HG02678 (cell line): Measurements from ENCODE around the gene POTEG.
"Not testable (repeated sequence)": the region's sequence is repeated elsewhere in the genome, so short reads cannot be mapped to it uniquely, and the experiment has no call there.

Experiments
- ATAC-seq: cut with Tn5 transposase; IDR thresholded peaks from one replicate; pipeline ENCODE4 v1.9.1; 2021; ENCODE audit warnings: mild to moderate bottlenecking, moderate library complexity; ENCODE audit not compliant: unreplicated experiment

The POTEG gene

DNA sequence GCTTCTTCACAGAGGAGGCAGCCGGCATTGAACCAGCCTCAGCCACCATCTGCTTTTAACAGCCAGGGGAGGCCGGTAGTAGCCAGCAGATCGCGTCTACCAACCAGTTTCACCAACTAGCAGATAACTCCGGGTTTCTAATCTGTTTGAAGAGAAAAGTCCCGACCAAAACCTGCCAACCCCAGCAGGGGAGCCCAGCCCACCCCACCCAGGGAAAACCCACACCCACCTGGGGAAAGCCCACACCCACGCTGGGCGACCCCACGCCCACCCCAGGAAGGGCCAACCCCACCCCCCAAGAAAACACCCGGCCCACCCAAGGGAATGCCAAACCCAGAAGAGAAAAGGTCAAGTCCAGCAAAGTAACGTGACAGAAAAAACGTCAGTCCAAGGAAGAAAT is at the start of gene POTEG:
TSS of gene POTEG (minus strand) at position 101 of the 400 bp plus-strand sequence. CDS start at position 49, 52 bp downstream.
- ATAC-seq, result not testable (repeated sequence)

DNA sequence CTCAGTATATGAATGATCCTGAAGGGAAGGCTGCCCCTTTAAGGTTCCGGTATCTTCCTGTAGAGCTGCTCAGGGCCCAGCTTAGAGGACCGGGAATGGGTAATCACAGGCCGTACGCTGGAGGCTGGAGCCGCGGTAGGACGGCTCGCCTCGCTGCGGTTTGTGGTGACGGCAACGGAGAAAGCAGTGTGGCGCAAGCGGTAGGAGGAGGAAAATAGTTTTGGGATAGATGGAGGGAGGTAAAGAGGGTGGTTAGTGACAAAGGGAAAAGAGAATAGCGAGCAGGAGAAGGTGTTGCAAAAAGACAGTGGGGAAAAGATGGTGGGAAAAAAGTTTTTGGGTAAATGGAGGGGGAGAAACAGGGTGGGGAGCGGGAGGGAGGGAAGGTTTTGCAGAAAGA is 48.0 kb upstream of the POTEG start:
- ATAC-seq, result not testable (repeated sequence)

DNA sequence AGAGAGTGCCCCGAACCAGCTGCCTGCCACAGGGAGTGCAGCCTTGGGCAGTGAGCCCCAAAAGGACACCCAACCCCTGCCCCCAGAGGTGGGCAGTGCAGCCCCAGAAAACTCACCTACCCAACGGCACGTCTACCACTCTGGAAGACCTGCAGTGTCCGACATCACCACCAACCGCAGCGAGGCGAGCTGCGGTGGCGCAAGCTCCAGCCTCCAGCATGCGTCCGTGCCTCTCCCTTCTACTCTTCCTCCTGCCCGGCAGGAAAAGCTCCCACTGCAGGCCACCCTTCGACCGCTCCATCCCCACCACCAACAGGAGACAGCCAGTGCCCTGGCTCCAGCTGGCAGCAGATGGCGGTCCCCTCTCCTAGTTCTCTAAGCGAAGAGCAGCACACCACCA is 47.3 kb upstream of the POTEG start:
- ATAC-seq, result not testable (repeated sequence)

GRCh38 chr14:19480491-19480890 is 46.4 kb upstream of the POTEG start:
- not testable (repeated sequence) for ATAC-seq

DNA sequence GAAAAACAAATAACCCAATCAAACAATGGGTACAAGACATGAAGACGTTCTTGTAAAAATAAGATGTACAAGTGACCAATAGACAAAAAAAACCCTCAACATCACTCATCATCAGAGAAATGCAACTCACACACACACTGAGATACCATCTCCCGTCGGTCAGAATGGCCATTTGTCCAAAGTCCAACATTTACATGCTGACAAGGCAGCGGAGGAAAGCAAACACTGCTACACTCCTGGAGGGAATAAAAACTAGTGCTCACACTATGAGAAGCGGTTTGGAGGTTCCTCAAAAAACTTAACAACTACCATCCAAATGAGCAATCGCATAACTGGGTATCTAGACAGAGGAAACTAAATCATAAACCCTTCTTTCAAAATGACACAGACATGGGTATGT is 11.6 kb upstream of the POTEG start:
- not testable (repeated sequence) for ATAC-seq

GRCh38 chr14:19439826-19440225 is 5.7 kb upstream of the POTEG start:
- not testable (repeated sequence) for ATAC-seq

GRCh38 chr14:19439219-19439618 is 5.1 kb upstream of the POTEG start:
- not testable (repeated sequence) for ATAC-seq

DNA sequence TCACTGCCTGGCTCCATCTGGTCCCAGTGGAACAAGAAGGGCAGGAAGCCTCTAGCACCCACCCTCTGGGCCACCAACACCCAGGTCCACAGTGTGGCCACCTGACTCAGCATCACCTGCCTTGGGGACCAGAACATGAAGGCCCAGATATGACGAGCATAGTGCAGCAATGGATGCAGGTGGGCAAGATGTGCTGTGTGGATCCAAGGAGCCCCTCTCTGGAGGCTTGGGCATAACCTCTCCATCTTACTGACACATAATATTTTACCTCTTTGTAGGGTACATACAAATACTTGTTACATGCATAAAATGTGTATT is 2.9 kb upstream of the POTEG start:
- ATAC-seq, result not testable (repeated sequence)

- ATAC-seq, result not testable (repeated sequence)
Observed at GRCh38 chr14:19436311-19437125, 2.4 kb upstream of the POTEG start.

GRCh38 chr14:19435852-19436251 is 1.7 kb upstream of the POTEG start:
- not testable (repeated sequence) for ATAC-seq

DNA sequence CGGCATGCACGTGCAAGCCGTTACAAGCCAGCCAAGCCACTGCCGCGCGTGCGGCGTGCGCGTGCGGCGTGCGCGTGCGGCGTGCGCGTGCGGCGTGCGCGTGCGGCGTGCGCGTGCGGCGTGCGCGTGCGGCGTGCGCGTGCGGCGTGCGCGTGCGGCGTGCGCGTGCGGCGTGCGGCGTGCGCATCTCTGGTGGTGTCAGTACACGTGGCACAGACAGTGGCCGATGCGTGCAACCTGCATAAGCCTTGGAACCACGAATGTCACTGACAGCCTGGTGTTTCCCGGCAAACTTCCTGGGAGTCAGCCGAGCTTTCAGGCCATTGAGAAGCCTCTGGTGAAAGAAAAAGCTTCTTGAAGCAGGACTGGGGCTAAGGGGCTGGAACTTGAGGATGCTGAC is 750 bp upstream of the POTEG start:
- not testable (repeated sequence) for ATAC-seq

DNA sequence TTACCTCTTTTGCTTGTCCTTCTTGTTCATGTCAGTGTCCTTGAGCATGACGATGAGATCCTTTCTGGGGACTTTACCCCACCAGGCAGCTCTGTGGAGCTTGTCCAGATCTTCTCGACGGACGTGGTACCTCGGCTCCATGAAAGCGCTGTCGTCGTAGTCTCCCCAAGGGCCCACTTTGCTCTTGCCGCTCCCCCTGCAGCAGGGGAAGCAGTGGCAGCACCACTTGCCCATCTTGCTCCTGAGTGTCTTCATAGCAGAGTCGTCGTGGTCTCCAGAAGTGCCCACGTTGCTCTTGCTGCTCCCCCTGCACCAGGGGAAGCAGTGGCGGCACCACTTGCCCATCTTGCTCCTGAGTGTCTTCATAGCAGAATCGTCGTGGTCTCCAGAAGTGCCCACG is 376 bp downstream of the POTEG start:
- not testable (repeated sequence) for ATAC-seq

- ATAC-seq, result not testable (repeated sequence)
Observed at GRCh38 chr14:19408519-19408918, 25.6 kb downstream of the POTEG start.

DNA sequence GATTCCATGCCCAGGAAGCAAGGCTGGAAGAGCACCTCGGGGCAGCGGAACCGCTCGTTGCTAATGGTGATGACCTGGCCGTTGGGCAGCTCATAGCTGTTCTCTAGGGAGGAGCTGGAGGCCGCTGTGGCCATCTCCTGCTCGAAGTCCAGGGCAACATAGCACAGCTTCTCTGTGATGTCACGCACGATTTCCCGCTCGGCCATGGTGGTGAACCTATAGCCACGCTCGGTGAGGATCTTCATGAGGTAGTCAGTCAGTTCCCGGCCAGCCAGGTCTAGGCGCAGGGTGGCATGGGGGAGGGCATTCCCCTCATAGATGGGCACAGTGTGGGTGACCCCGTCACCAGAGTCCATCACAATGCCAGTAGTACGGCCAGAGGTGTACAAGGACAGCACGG is 32.0 kb downstream of the POTEG start:
- ATAC-seq, result not testable (repeated sequence)

GRCh38 chr14:19394727-19395126 is 39.4 kb downstream of the POTEG start:
- not testable (repeated sequence) for ATAC-seq

DNA sequence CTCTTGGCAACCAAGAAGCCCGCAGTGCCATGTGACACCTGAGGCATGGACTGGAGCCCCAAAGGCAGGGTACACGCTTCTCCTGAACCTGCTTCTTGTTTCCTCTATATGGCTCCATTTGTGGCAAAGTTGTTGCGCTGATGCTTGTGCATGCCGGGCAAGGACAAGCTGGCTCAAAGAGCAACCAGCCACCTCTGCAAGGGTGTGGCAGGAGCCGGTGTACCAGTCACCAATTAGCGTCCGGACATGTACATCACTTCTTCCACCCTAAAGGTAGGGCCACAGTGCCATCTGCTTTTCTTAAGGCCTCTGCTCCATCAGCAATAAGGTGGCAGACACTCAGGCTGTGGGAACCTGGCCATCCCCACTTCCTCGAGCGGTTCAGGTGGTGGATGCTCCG is 43.9 kb downstream of the POTEG start:
- not testable (repeated sequence) for ATAC-seq

DNA sequence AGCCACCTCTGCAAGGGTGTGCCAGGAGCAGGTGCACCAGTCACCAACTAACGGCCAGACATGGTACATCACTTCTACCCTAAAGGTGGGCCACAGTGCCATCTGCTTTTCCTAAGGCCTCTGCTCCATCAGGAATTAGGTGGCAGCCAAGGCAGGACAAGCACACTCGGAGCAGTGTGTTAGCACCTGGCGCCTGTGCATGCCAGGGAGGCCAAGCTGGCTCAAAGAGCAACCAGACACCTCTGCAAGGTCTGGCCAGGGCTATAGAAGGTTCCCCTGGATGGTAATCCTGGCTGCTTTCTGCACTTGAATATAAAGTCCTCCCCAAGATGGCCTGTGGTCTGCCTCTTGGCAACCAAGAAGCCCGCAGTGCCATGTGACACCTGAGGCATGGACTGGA is 45.4 kb downstream of the POTEG start:
- not testable (repeated sequence) for ATAC-seq

GRCh38 chr14:19386996-19387395 is 47.1 kb downstream of the POTEG start:
- not testable (repeated sequence) for ATAC-seq

- ATAC-seq, result not testable (repeated sequence)
Observed at GRCh38 chr14:19386309-19386708, 47.8 kb downstream of the POTEG start.

DNA sequence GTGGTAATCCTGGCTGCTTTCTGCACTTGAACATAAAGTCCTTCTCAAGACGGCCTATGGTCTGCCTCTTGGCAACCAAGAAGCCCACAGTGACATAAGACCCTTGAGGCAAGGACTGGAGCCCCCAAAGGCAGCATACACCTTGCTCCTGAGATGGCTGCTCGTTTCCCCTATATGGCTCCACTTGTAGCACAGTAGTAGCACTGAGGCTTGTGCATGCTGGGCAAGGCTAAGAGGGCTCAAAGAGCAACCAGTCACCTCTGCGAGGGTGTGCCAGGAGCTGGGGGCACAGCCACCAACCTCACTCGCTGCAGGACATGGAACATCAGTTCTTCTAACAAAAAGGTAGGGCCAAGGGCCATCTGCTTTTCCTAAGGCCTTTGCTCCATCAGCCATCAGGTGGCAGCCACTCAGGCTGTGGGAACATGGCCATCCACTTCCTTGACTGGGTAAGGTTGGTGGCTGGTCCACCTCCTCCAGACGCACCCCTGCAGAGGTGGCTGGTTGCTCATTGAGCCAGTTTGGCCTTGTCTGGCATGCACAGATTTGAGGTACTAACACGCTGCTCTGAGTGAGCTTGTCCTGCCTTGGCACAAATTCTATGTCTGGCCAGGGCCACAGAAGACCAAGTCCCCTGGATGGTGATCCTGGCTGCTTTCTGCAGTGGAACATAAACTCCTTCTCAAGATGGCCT is 49.9 kb downstream of the POTEG start:
- not testable (repeated sequence) for ATAC-seq

GRCh38 chr14:19383008-19383584 is 51.0 kb downstream of the POTEG start:
- ATAC-seq, result not testable (repeated sequence)

GRCh38 chr14:19380137-19380536 is 54.0 kb downstream of the POTEG start:
- not testable (repeated sequence) for ATAC-seq
